Measurements from ENCODE around the gene MNDA.
A peak's percentile ranks its signal among the peaks of the same experiment; 100 is the strongest.
"Not testable (repeated sequence)": the region's sequence is repeated elsewhere in the genome, so short reads cannot be mapped to it uniquely, and the experiment has no call there.

The MNDA gene

DNA sequence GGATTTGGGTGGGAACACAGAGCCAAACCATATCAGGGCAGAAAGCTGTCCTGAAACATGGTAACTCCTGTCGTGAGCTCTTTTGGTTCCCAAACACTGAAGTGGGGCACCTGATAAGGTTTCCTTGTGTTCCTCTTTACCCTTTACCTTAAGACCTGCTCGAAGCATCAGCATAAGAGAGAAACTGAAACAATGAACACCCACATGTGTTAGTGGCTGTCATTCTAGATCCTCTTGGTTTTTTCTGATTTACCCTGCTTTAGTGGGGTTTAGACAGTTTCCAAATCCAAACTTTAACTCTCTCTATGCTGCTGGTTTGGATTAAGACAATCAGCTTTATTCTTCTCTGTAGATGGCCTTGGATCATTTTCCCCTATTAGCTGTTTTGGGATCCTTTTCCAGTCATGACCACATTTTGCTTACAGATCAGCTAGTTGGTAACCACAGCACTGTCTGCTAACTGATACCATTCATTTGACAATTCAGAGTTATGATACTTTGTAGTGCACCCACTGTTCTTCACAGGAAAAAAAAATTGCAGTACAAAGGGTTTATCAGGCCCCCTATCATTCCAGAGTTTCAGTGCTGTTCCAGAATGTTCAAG lies 975 bp upstream of the MNDA start:
- Histone ChIP-seq H3K27ac (peak overlapping the region in 5 of 21 experiments; percentile 32 to 78 (median 49)), H3K4me3 (no peak overlapping the region)

- peak overlapping the region in 2 of 21 experiments; percentile 1 to 37 for H3K27ac ChIP-seq
- peak overlapping the region in 4 of 7 experiments; percentile 1 to 9 (median 8) for H3K4me3 ChIP-seq
Observed at GRCh38 chr1:158833264-158833663, 2.1 kb downstream of the MNDA start.

DNA sequence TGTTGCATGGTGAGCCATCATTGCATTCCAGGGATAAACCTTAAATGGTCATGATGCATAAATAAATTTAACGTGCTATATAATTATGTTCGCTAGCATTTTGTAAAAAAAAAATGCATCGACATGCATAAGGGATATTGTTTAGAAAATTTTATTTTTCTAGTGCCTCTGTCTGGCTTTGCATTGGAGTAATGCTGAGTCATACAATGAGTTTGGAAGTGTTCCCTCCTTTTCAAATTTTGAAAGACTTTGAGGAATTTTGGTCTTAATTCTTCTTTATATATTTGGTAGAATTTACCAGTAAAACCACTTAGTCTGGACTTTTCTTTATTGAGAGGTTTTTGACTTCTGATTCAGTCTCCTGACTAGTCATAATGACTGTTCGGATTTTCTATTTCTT lies 4.9 kb downstream of the MNDA start:
- no peak overlapping the region for H3K27ac ChIP-seq
- H3K4me3 ChIP-seq: no peak overlapping the region

- no peak overlapping the region for H3K27ac ChIP-seq
Observed at GRCh38 chr1:158838660-158839059, 7.5 kb downstream of the MNDA start.

GRCh38 chr1:158839566-158839965 lies 8.4 kb downstream of the MNDA start:
- no peak overlapping the region for H3K27ac ChIP-seq

More at GRCh38 chr1:158838660-158839059, 7.5 kb downstream of the MNDA start:
- H3K4me3 ChIP-seq: no peak overlapping the region

GRCh38 chr1:158840236-158840635 lies 9.1 kb downstream of the MNDA start:
- Histone ChIP-seq H3K27ac (no peak overlapping the region), H3K4me3 (no peak overlapping the region)

More at GRCh38 chr1:158839566-158839965, 8.4 kb downstream of the MNDA start:
- H3K4me3 ChIP-seq: no peak overlapping the region

DNA sequence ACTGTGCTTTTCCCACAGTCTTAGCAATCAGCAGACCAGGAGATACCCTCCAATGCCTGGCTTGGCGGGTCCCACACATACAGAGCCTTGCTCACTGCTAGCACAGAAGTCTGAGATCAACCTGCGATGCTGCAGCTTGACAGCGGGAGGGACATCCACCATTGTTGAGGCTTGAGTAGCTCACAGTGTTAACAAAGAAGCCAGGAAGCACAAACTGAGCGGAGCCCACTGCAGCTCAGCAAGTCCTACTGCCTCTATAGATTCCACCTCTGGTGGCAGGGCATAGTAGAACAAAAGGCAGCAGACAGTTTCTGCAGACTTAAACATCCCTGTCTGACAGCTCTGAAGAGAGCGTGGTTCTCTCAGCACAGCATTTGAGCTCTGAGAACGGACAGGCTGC lies 33.4 kb downstream of the MNDA start:
- H3K27ac ChIP-seq: no peak overlapping the region
- no peak overlapping the region for H3K4me3 ChIP-seq

- H3K4me3 ChIP-seq, H3K27ac ChIP-seq: not testable (repeated sequence)
Observed at GRCh38 chr1:158870438-158870837, 39.3 kb downstream of the MNDA start.

DNA sequence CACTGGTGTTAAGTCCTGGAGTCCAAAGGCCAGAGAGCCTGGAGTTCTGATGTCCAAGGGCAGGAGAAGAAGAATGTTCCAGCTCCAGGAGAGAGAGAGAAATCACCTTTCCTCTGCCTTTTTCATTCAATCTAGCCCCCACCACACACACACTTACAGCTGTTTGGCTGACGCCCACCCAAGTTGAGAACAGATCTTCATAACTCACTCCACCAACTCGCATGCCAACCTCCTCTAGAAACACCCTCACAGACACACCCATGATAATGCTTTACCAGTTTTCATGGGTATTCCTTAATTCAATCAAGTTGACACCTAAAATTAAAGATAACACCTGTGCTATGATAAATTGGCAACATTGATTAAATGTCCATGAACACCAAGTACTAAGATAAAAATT lies 42.0 kb downstream of the MNDA start:
- Histone ChIP-seq H3K4me3 (no peak overlapping the region), H3K27ac (no peak overlapping the region)

GRCh38 chr1:158893654-158894053 lies 62.5 kb downstream of the MNDA start:
- H3K4me3 ChIP-seq: no peak overlapping the region

DNA sequence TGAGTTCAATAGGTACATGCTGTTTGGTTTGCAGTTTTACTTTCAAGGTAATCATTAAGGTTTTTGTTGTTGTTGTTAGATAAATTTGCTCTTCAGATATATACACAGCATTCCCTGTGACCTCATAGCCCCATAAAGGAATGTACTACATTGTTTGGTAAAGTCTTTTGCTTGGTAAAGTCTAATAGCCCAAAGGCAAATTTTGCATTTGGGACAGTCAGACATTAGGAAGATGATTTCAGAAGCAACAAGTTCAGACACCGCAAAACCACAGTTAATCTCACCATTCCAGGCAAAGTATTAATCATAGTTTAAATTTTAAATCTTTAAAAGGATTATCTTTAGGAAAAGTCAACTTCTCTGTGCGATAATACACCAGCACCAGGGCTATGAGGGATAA lies 67.6 kb downstream of the MNDA start:
- Histone ChIP-seq H3K4me3 (no peak overlapping the region), H3K27ac (no peak overlapping the region)

More at GRCh38 chr1:158893654-158894053, 62.5 kb downstream of the MNDA start:
- no peak overlapping the region for H3K27ac ChIP-seq

All from skin epidermis (tissue), 12 donors.